Measurements from ENCODE around the gene FBXL7.

DNA sequence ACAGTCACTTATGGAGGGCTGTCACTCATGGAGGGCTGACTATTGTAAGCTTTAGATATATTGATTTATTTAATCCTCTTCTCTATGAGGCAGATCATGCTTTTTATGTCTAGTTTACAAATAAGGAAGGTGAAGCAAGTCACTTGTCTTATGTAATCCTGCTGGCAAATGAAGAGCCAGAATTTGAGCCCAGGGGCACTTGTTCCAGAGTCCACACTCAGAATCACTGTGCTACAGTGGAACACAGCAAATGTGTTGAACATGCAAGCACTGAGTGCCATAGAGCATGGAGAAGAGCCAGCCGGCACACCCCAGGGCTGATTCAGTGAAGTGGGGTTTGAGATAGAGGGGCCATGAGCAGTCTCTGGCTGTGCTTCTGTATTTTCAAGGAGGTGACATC is 353.0 kb downstream of the FBXL7 start:
- TF ChIP-seq, protein P1, sequence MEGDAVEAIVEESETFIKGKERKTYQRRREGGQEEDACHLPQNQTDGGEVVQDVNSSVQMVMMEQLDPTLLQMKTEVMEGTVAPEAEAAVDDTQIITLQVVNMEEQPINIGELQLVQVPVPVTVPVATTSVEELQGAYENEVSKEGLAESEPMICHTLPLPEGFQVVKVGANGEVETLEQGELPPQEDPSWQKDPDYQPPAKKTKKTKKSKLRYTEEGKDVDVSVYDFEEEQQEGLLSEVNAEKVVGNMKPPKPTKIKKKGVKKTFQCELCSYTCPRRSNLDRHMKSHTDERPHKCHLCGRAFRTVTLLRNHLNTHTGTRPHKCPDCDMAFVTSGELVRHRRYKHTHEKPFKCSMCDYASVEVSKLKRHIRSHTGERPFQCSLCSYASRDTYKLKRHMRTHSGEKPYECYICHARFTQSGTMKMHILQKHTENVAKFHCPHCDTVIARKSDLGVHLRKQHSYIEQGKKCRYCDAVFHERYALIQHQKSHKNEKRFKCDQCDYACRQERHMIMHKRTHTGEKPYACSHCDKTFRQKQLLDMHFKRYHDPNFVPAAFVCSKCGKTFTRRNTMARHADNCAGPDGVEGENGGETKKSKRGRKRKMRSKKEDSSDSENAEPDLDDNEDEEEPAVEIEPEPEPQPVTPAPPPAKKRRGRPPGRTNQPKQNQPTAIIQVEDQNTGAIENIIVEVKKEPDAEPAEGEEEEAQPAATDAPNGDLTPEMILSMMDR (IDR thresholded peaks at IDR 0.05): no peak
- no peak for TF ChIP-seq POLR2A (IDR thresholded peaks at IDR 0.05)
- no peak for TF ChIP-seq POLR2AphosphoS5 (IDR thresholded peaks at IDR 0.05)

Data from transverse colon (tissue), 4 donors.